Heart left ventricle (tissue), 16 donors: Measurements from ENCODE around the gene CACNA1D. TPM values are rescaled to one million over a fixed set of nuclear protein-coding genes. Genes with fewer than 3 reads are reported as not detected.

Experiments used
- ATAC-seq, 4 donors: fragments of 200-7000 bp; cut with Tn5 transposase; one replicate each; pipeline ENCODE4 v1.9.1; 2020 to 2022; ENCODE audit warnings: moderate library complexity in 4 of 4, mild to moderate bottlenecking in 3 of 4, moderate number of reproducible peaks in 1 of 4
- DNase-seq, 5 donors: peaks; one replicate each; pipeline ENCODE4 v3.0.0-alpha.2; 2020
- H3K27ac ChIP-seq, 12 donors: fragments of 200-600 bp; sonication (generic) in 4 of 12; one replicate each; pipeline versions ENCODE4 v1.5.0 to v1.8.0; 2016 to 2022; ENCODE audit warnings: mild to moderate bottlenecking in 2 of 12
- H3K27me3 ChIP-seq, 9 donors: fragments of 200-600 bp; sonication (generic) in 2 of 9; one replicate each; pipeline versions ENCODE4 v1.5.1 to v1.8.0; 2016 to 2022; ENCODE audit warnings: mild to moderate bottlenecking in 3 of 9
- H3K36me3 ChIP-seq, 9 donors: fragments of 200-600 bp; sonication (generic) in 2 of 9; one replicate each; pipeline versions ENCODE4 v1.5.0 to v1.8.0; 2018 to 2022; ENCODE audit warnings: mild to moderate bottlenecking in 2 of 9
- H3K4me1 ChIP-seq, 12 donors: fragments of 200-600 bp; sonication (generic) in 4 of 12; one replicate each; pipeline versions ENCODE4 v1.5.0 to v1.8.0; 2016 to 2022; ENCODE audit warnings: mild to moderate bottlenecking in 3 of 12
- H3K4me3 ChIP-seq, 12 donors: fragments of 200-600 bp; sonication (generic) in 4 of 12; one replicate each; pipeline versions ENCODE4 v1.5.0 to v1.8.0; 2017 to 2022; ENCODE audit warnings: mild to moderate bottlenecking in 9 of 12, moderate library complexity in 4 of 12
- H3K9me3 ChIP-seq, 12 donors: fragments of 200-600 bp; sonication (generic) in 4 of 12; one replicate each; pipeline versions ENCODE4 v1.5.0 to v1.8.0; 2016 to 2022; ENCODE audit warnings: mild to moderate bottlenecking in 1 of 12
- CTCF ChIP-seq, 12 donors: fragments of 200-600 bp; sonication (generic) in 4 of 12; IDR thresholded peaks; one replicate each; pipeline versions ENCODE4 v1.5.0 to v1.8.0; 2018 to 2022; ENCODE audit warnings: antibody characterized with exemption in 12 of 12, mild to moderate bottlenecking in 5 of 12
- POLR2A ChIP-seq, 2 donors: fragments of 450-650 bp; IDR thresholded peaks; one replicate each; pipeline ENCODE4 v1.6.1; 2017; ENCODE audit warnings: antibody characterized with exemption in 2 of 2, mild to moderate bottlenecking in 2 of 2, moderate library complexity in 2 of 2
- WGBS, 4 donors: extraction: QIAGEN DNeasy Blood & Tissue Kit in 2 of 4; methylation state at CpG; one replicate each; pipeline versions ENCODE4 v1.1.5 to v1.1.7; 2013 to 2018; 5-methylcytosine and 5-hydroxymethylcytosine counted together
- intact Hi-C, 10 donors: fragments of 100-400 bp; cut with DNase I; formaldehyde crosslinking; loops; one replicate each; pipeline versions ENCODE4 v1.11.1 to v1.14.2; 2022
- polyA plus RNA-seq, 2 donors: library from polyadenylated mRNA; stranded (reverse); fragments of 200-250 nt; gene quantifications; one replicate each; pipeline ENCODE4 v1.2.3, GENCODE V29; 2013
- total RNA-seq, 9 donors: library from RNA; depleted of rRNA in 2 of 9; stranded (reverse); fragments of >200 nt in 2 of 9; fragmentation: NEBNext Ultra II Directional in 3 of 9; extraction: Animal tissue kit (Norgen Biotek cat#: 25700) in 3 of 9; gene quantifications; one replicate each; pipeline versions ENCODE4 v1.1.0 to v1.2.4, GENCODE V29; 2016 to 2023
- donor health status: ischemic (EF 13 %, LVEDD 7.1; RV severe dilation, severe dysfunction).
- donor health status: healthy with polysubstance abuse.
- donor health status: DM: no; HTN: yes; CAD: no.
- donor health status: DM: no; HTN: no; CAD: no.
- donor health status: ischemic (EF 25% LVEDD 6.9; RV normal size, moderate dysfunction).
- donor health status: ischemic (EF 25% LVEDD 5.7; RV mildly dilated, moderate dysfunction).
- donor health status: healthy.
- donor health status: DM: yes; HTN: yes; CAD: no.
- donor health status: ischemic (EF 35%, LVEDD 5.7; RV mildly dilated, moderate dysfunction).
- donor health status: nonischemic (EF 11% LVEDD 7.7; RV severe dilation, severe dysfunction).
- donor health status: DM: yes; HTN: yes; CAD: no.
- donor health status: PGD.
- donor health status: ischemic (EF 29% LVEDD 5.4; RV normal size, mild dysfunction).
- donor health status: nonischemic (EF 23%, LVEDD 6.1; RV moderate dilation, normal function).

The CACNA1D gene
- total and polyA plus RNA-seq, 11 donors, result 0.06 to 2.4 (median 0.40) TPM; not detected in 1

- Histone ChIP-seq H3K27ac (no peak overlapping the region), H3K4me3 (no peak overlapping the region), H3K4me1 (peaks cover 0 to 7% (median 0%) of the 10 kb centered on the region in 12 donors), H3K36me3 (no peaks in the 10 kb centered on the region), H3K9me3 (no peaks in the 10 kb centered on the region), H3K27me3 (peaks cover 0 to 4% (median 0%) of the 10 kb centered on the region in 9 donors)
- intact Hi-C loops, result no loop called here
- no peak for TF ChIP-seq POLR2A (IDR thresholded peaks at IDR 0.05)
- no peak for TF ChIP-seq CTCF (IDR thresholded peaks at IDR 0.05)
- peak; percentile 43 to 85 (median 78) for DNase-seq
- WGBS, 4 donors, result 33 to 37% (median 35%) methylated on average over 12 of the region's 12 CpGs
- ATAC-seq, result peak; percentile 91 to 96 (median 95)
Observed at GRCh38 chr3:53795789-53796560, 301.6 kb downstream of the CACNA1D start.

GRCh38 chr3:53798144-53798543, 303.7 kb downstream of the CACNA1D start:
- intact Hi-C loops, result no loop called here
- Histone ChIP-seq H3K4me3 (no peak overlapping the region), H3K27ac (no peak overlapping the region), H3K27me3 (peaks cover 0 to 4% (median 0%) of the 10 kb centered on the region in 9 donors), H3K9me3 (no peaks in the 10 kb centered on the region), H3K36me3 (no peaks in the 10 kb centered on the region), H3K4me1 (peaks cover 0 to 7% (median 0%) of the 10 kb centered on the region in 12 donors)
- no peak for ATAC-seq
- 79 to 86% (median 83%) methylated on average over 8 of the region's 8 CpGs for WGBS, 4 donors
- no peak for DNase-seq
- TF ChIP-seq CTCF (IDR thresholded peaks at IDR 0.05) (no peak), POLR2A (IDR thresholded peaks at IDR 0.05) (no peak)

- intact Hi-C loops, result no loop called here
- peaks cover 0 to 7% (median 0%) of the 10 kb centered on the region in 12 donors for H3K4me1 ChIP-seq
- DNase-seq, result no peak
- peaks cover 0 to 4% (median 0%) of the 10 kb centered on the region in 9 donors for H3K27me3 ChIP-seq
- no peak for ATAC-seq
- H3K27ac ChIP-seq, result no peak overlapping the region
- 86 to 94% (median 92%) methylated on average over 10 to 12 of the region's 12 CpGs for WGBS, 4 donors
- no peaks in the 10 kb centered on the region for H3K36me3 ChIP-seq
- no peaks in the 10 kb centered on the region for H3K9me3 ChIP-seq
- no peak overlapping the region for H3K4me3 ChIP-seq
- TF ChIP-seq POLR2A (IDR thresholded peaks at IDR 0.05), result no peak
- TF ChIP-seq CTCF (IDR thresholded peaks at IDR 0.05), result no peak
Observed at GRCh38 chr3:53799338-53799865, 305.0 kb downstream of the CACNA1D start.

GRCh38 chr3:53800041-53800906, 305.9 kb downstream of the CACNA1D start:
- Histone ChIP-seq H3K27me3 (peaks cover 0 to 4% (median 0%) of the 10 kb centered on the region in 9 donors), H3K36me3 (no peaks in the 10 kb centered on the region), H3K9me3 (no peaks in the 10 kb centered on the region), H3K4me3 (no peak overlapping the region), H3K4me1 (peaks cover 0 to 7% (median 0%) of the 10 kb centered on the region in 12 donors), H3K27ac (no peak overlapping the region)
- no peak for TF ChIP-seq POLR2A (IDR thresholded peaks at IDR 0.05)
- TF ChIP-seq CTCF (IDR thresholded peaks at IDR 0.05), result no peak
- DNase-seq, result no peak
- intact Hi-C loops, result no loop called here
- 83 to 90% (median 86%) methylated on average over 16 of the region's 16 CpGs for WGBS, 4 donors
- ATAC-seq, result no peak
